ENCODE data around the gene TMEM205. TPM values are rescaled to one million over a fixed set of nuclear protein-coding genes. Genes with fewer than 3 reads are reported as not detected.

Gene TMEM205
- total RNA-seq: 70.6 and 116 TPM in 2 replicates

DNA sequence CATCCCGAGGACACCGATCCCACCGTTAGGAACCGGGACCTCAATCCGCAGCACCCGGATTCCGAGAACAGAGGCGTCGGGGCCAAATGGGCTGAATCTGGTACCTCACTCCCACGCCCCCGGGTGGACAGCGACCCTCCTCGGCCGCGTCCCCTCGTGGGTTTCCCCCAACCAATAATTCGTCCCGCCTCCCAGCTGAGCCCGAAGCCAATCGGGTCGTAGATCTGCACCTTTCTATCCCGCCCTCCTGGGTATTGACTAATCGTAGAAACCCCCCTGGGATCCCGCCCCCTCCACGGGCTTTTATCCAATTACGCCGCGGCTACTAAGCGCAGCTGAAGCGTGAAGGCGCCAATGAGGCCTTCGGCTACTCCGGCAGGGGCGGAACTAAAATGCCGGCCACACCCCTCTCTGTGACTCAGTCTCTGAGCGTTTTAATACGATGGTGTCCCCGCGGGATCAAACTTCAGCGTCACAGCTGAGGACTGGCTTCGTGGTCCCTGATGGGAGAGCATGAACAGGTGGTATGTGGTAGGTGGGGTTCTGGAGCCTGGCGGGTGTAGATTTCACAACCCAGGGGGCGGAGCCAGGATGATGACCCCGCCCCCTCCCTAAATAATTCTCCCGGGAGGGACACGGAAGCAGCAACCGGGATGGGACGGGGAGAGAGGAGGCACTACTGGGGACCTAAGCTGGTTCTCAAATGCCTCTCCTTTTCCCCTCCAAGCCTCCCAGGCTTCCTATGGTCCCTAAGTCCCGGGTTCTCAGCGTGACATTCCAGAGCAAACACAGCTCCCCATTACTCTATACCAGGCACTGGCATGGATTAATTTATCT lies at the start of gene TMEM205, which contains the start of gene CCDC159:
Gene TMEM205 (minus strand): TSS at position 165 of the 837 bp plus-strand sequence. CDS start 649 bp downstream, outside the sequence.
Gene CCDC159 (plus strand): TSS at position 416 of the 837 bp plus-strand sequence. CDS start 88 bp downstream, at position 504.
- FAIRE-seq (peak; percentile 88), DNase-seq (ENCODE audit: low read depth) (peak; percentile 97)
- H3K36me3 ChIP-seq (ENCODE audit: control insufficient read depth, insufficient read depth, low read length): peaks cover 3% of the 10 kb centered on the region
- TF ChIP-seq, protein P1, sequence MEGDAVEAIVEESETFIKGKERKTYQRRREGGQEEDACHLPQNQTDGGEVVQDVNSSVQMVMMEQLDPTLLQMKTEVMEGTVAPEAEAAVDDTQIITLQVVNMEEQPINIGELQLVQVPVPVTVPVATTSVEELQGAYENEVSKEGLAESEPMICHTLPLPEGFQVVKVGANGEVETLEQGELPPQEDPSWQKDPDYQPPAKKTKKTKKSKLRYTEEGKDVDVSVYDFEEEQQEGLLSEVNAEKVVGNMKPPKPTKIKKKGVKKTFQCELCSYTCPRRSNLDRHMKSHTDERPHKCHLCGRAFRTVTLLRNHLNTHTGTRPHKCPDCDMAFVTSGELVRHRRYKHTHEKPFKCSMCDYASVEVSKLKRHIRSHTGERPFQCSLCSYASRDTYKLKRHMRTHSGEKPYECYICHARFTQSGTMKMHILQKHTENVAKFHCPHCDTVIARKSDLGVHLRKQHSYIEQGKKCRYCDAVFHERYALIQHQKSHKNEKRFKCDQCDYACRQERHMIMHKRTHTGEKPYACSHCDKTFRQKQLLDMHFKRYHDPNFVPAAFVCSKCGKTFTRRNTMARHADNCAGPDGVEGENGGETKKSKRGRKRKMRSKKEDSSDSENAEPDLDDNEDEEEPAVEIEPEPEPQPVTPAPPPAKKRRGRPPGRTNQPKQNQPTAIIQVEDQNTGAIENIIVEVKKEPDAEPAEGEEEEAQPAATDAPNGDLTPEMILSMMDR (IDR thresholded peaks at IDR 0.05; ENCODE audit: insufficient read depth, low read length, severe bottlenecking): no peak
- peak within 1 kb of the TSS; percentile 78 for H3K4me3 ChIP-seq (ENCODE audit: low read depth, low read length)
- no peaks in the 10 kb centered on the region for H3K27me3 ChIP-seq (ENCODE audit: control insufficient read depth, insufficient read depth, low read length)

DNA sequence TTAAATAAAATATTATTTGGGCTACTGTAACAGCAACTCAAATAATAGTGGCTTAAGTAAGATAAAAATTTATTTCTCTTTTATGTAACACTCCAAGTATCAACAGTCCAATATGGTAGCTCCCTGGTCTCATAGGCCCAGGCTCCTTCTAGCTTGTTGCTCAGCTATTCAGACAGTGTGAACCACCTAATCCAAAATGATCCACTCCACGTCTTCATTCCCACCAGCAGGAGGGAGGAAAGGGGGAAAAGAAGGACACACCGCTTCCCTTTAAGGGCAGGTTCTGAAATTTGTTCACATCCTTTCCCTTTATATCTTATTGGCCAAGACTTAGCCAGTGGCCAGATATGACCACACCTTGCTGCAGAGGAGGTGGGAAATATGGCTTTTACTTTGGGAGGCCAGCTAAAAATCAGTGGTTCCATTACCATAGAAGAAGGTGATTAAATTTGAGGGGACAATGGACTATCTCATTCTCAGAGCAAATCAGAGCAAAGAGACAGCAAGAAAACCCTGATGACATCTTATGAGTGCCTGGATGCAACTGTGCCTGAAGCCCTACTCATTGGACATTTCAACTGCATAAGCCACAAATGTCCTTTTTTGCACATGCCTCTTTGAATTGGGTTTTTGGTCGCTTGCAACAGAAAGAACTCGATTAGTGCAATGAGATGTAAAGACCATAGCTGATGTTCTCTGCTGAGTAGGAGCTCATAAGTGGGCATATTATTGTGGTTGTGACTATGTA lies 45.0 kb upstream of the TMEM205 start:
- TF ChIP-seq, protein P1 (IDR thresholded peaks at IDR 0.05; ENCODE audit: insufficient read depth, low read length, severe bottlenecking): no peak
- H3K4me3 ChIP-seq (ENCODE audit: low read depth, low read length): no peak overlapping the region
- DNase-seq (ENCODE audit: low read depth): no peak
- no peaks in the 10 kb centered on the region for H3K36me3 ChIP-seq (ENCODE audit: control insufficient read depth, insufficient read depth, low read length)
- FAIRE-seq: no peak
- no peaks in the 10 kb centered on the region for H3K27me3 ChIP-seq (ENCODE audit: control insufficient read depth, insufficient read depth, low read length)

GRCh38 chr19:11390359-11390758 lies 44.3 kb upstream of the TMEM205 start:
- Histone ChIP-seq H3K4me3 (ENCODE audit: low read depth, low read length) (no peak overlapping the region), H3K27me3 (ENCODE audit: control insufficient read depth, insufficient read depth, low read length) (no peaks in the 10 kb centered on the region), H3K36me3 (ENCODE audit: control insufficient read depth, insufficient read depth, low read length) (no peaks in the 10 kb centered on the region)
- no peak for DNase-seq (ENCODE audit: low read depth)
- FAIRE-seq: no peak
- TF ChIP-seq, protein P1 (IDR thresholded peaks at IDR 0.05; ENCODE audit: insufficient read depth, low read length, severe bottlenecking): no peak

DNA sequence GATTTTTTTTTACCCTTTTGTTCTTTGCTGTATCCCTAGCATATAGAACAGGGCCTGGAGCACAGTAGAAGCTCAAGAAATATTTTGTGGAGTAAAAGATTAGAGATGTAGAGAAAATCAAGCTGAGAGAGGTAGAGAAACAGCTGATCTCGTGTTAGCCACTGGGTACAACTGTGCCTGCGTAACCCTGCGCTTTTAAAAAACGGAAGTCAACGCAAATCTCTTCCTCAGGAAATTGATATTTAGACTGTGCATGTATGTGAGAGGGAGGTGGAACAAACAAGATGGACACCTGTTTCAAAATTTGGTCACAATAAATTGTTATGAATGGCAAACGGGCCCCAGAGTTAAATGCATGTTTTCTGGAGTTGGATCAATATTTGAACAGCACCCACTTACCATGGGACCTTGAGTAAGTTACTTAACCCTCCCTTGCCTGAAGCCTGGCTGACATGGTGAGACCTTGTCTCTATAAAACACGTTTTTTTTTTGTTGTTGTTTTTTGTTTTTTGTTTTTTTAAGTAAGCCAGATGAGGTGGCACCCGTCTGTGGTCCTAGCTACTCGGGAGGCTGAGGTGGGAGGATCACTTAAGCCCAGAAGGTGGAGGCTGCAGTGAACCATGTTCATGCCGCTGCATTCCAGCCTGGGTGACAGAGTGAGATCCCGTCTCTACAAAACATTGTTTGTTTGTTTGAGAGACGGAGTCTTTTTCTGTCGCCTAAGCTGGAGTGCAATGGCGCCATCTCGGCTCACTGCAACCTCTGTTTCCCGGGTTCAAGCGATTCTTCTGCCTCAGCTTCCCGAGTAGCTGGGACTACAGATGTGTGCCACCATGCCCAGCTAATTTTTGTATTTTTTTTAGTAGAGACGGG lies 41.3 kb upstream of the TMEM205 start:
- DNase-seq (ENCODE audit: low read depth): no peak
- H3K36me3 ChIP-seq (ENCODE audit: control insufficient read depth, insufficient read depth, low read length): no peaks in the 10 kb centered on the region
- H3K4me3 ChIP-seq (ENCODE audit: low read depth, low read length): no peak overlapping the region
- peaks cover 5% of the 10 kb centered on the region for H3K27me3 ChIP-seq (ENCODE audit: control insufficient read depth, insufficient read depth, low read length)
- FAIRE-seq: no peak
- TF ChIP-seq, protein P1 (IDR thresholded peaks at IDR 0.05; ENCODE audit: insufficient read depth, low read length, severe bottlenecking): no peak

GRCh38 chr19:11384778-11385129 lies 38.7 kb upstream of the TMEM205 start:
- DNase-seq (ENCODE audit: low read depth) (no peak), FAIRE-seq (no peak)
- H3K4me3 ChIP-seq (ENCODE audit: low read depth, low read length): no peak overlapping the region
- H3K36me3 ChIP-seq (ENCODE audit: control insufficient read depth, insufficient read depth, low read length): no peaks in the 10 kb centered on the region
- TF ChIP-seq, protein P1 (IDR thresholded peaks at IDR 0.05; ENCODE audit: insufficient read depth, low read length, severe bottlenecking): no peak
- peaks cover 5% of the 10 kb centered on the region for H3K27me3 ChIP-seq (ENCODE audit: control insufficient read depth, insufficient read depth, low read length)
